DOHH2 (cell line): Measurements from ENCODE around the gene OR14A16.

ENCODE experiments used
- CTCF ChIP-seq: fragments of 200-600 bp; sonication (generic); IDR thresholded peaks from one replicate; pipeline ENCODE4 v1.5.1; 2014; ENCODE audit warnings: antibody characterized with exemption, mild to moderate bottlenecking, low read depth, low read length; ENCODE audit not compliant: poor library complexity, severe bottlenecking
- EZH2phosphoT487 ChIP-seq: fragments of 200-600 bp; sonication (generic); IDR thresholded peaks from 2 replicates; pipeline ENCODE4 v1.6.1; 2017; ENCODE audit warnings: borderline replicate concordance, mild to moderate bottlenecking, antibody characterized with exemption, low read length, moderate library complexity, mixed read lengths

- TF ChIP-seq EZH2phosphoT487 (no peak), CTCF (no peak)
Measured at GRCh38 chr1:247864644-247865043, 40.7 kb upstream of the OR14A16 start.
